SJSA1 (cell line): Measurements from ENCODE around the gene OR6B2. TPM values are rescaled to one million over a fixed set of nuclear protein-coding genes. Genes with fewer than 3 reads are reported as not detected.
"Not testable (repeated sequence)": the region's sequence is repeated elsewhere in the genome, so short reads cannot be mapped to it uniquely, and the experiment has no call there.

ENCODE experiments used
- DNase-seq, 2 experiments: peaks; one replicate each; pipeline ENCODE4 v3.0.0-alpha.2; 2015 to 2020; ENCODE audit warnings: low spot score in 2 of 2, low read depth in 1 of 2
- H3K27ac ChIP-seq: fragments of 250-450 bp; sonication (Bioruptor Pico); 2 replicates; pipeline ENCODE4 v1.5.1; 2020; ENCODE audit warnings: mild to moderate bottlenecking, moderate library complexity
- H3K27me3 ChIP-seq: fragments of 250-450 bp; sonication (Bioruptor Pico); replicated peaks from 2 replicates; pipeline ENCODE4 v1.5.1; 2020; ENCODE audit warnings: mild to moderate bottlenecking, moderate library complexity
- H3K36me3 ChIP-seq: fragments of 250-450 bp; sonication (Bioruptor Pico); 2 replicates; pipeline ENCODE4 v1.5.1; 2020; ENCODE audit warnings: mild to moderate bottlenecking
- H3K4me1 ChIP-seq: fragments of 250-450 bp; sonication (Bioruptor Pico); replicated peaks from 2 replicates; pipeline ENCODE4 v1.6.1; 2021; ENCODE audit warnings: mild to moderate bottlenecking
- H3K4me3 ChIP-seq: fragments of 250-450 bp; sonication (Bioruptor Pico); 2 replicates; pipeline ENCODE4 v1.5.1; 2020; ENCODE audit warnings: mild to moderate bottlenecking
- H3K9me3 ChIP-seq: fragments of 250-450 bp; sonication (Bioruptor Pico); replicated peaks from 2 replicates; pipeline ENCODE4 v1.5.1; 2020; ENCODE audit warnings: mild to moderate bottlenecking
- total RNA-seq: library from RNA; depleted of rRNA; stranded (reverse); fragments of >200 nt; shearing (Covaris generic); gene quantifications from 2 replicates; pipeline ENCODE4 v1.2.3, GENCODE V29; 2014

OR6B2 gene
- total RNA-seq, 1 experiment from 2014 or later, result not detected

- DNase-seq, result no peak
- no peaks in the 10 kb centered on the region for H3K9me3 ChIP-seq
- H3K27ac ChIP-seq, result no peak overlapping the region
- H3K4me3 ChIP-seq, result no peak overlapping the region
- H3K4me1 ChIP-seq, result no peaks in the 10 kb centered on the region
- peaks cover 88% of the 10 kb centered on the region for H3K27me3 ChIP-seq
- H3K36me3 ChIP-seq, result no peaks in the 10 kb centered on the region
Observed at GRCh38 chr2:240052524-240052923, 22.3 kb upstream of the OR6B2 start.

GRCh38 chr2:240051697-240052096, 21.5 kb upstream of the OR6B2 start:
- Histone ChIP-seq H3K9me3 (no peaks in the 10 kb centered on the region), H3K36me3 (no peaks in the 10 kb centered on the region), H3K4me1 (no peaks in the 10 kb centered on the region), H3K27ac (no peak overlapping the region), H3K4me3 (no peak overlapping the region), H3K27me3 (peaks cover 87% of the 10 kb centered on the region)
- DNase-seq, result no peak

- DNase-seq, result no peak
- Histone ChIP-seq H3K27ac (no peak overlapping the region), H3K27me3 (peaks cover 74% of the 10 kb centered on the region), H3K36me3 (no peaks in the 10 kb centered on the region), H3K4me1 (no peaks in the 10 kb centered on the region), H3K9me3 (no peaks in the 10 kb centered on the region), H3K4me3 (no peak overlapping the region)
Observed at GRCh38 chr2:240050278-240050677, 20.0 kb upstream of the OR6B2 start.

- H3K27me3 ChIP-seq, result peaks cover 67% of the 10 kb centered on the region
- no peaks in the 10 kb centered on the region for H3K36me3 ChIP-seq
- no peak overlapping the region for H3K27ac ChIP-seq
- no peak overlapping the region for H3K4me3 ChIP-seq
- no peaks in the 10 kb centered on the region for H3K4me1 ChIP-seq
- DNase-seq, result no peak
- H3K9me3 ChIP-seq, result no peaks in the 10 kb centered on the region
Observed at GRCh38 chr2:240048237-240048636, 18.0 kb upstream of the OR6B2 start.

GRCh38 chr2:240045098-240045497, 14.9 kb upstream of the OR6B2 start:
- DNase-seq, result no peak
- Histone ChIP-seq H3K36me3 (no peaks in the 10 kb centered on the region), H3K27me3 (peaks cover 49% of the 10 kb centered on the region), H3K4me3 (no peak overlapping the region), H3K9me3 (no peaks in the 10 kb centered on the region), H3K4me1 (no peaks in the 10 kb centered on the region), H3K27ac (no peak overlapping the region)

GRCh38 chr2:240044096-240044495, 13.9 kb upstream of the OR6B2 start:
- H3K36me3 ChIP-seq, DNase-seq: not testable (repeated sequence)

GRCh38 chr2:240043279-240043989, 13.2 kb upstream of the OR6B2 start:
- Histone ChIP-seq H3K36me3 (no peaks in the 10 kb centered on the region), H3K27ac (no peak overlapping the region), H3K27me3 (peaks cover 44% of the 10 kb centered on the region), H3K9me3 (no peaks in the 10 kb centered on the region), H3K4me3 (no peak overlapping the region), H3K4me1 (no peaks in the 10 kb centered on the region)
- DNase-seq, result no peak

More at GRCh38 chr2:240044096-240044495, 13.9 kb upstream of the OR6B2 start:
- not testable (repeated sequence) for H3K4me3 ChIP-seq, H3K9me3 ChIP-seq, H3K4me1 ChIP-seq, H3K27ac ChIP-seq
- H3K27me3 ChIP-seq, result peaks cover 45% of the 10 kb centered on the region

GRCh38 chr2:240042740-240043139, 12.5 kb upstream of the OR6B2 start:
- H3K4me3 ChIP-seq, result no peak overlapping the region
- no peaks in the 10 kb centered on the region for H3K36me3 ChIP-seq
- peaks cover 41% of the 10 kb centered on the region for H3K27me3 ChIP-seq
- DNase-seq, result no peak
- H3K9me3 ChIP-seq, result no peaks in the 10 kb centered on the region
- no peak overlapping the region for H3K27ac ChIP-seq
- H3K4me1 ChIP-seq, result no peaks in the 10 kb centered on the region

GRCh38 chr2:240041363-240041762, 11.1 kb upstream of the OR6B2 start:
- H3K27me3 ChIP-seq, result peaks cover 46% of the 10 kb centered on the region
- H3K4me1 ChIP-seq, result no peaks in the 10 kb centered on the region
- H3K9me3 ChIP-seq, result no peaks in the 10 kb centered on the region

GRCh38 chr2:240037358-240037757, 7.1 kb upstream of the OR6B2 start:
- DNase-seq, result no peak
- no peaks in the 10 kb centered on the region for H3K4me1 ChIP-seq
- peaks cover 68% of the 10 kb centered on the region for H3K27me3 ChIP-seq
- no peak overlapping the region for H3K27ac ChIP-seq
- no peak overlapping the region for H3K4me3 ChIP-seq
- H3K36me3 ChIP-seq, result no peaks in the 10 kb centered on the region
- no peaks in the 10 kb centered on the region for H3K9me3 ChIP-seq

More at GRCh38 chr2:240041363-240041762, 11.1 kb upstream of the OR6B2 start:
- Histone ChIP-seq H3K27ac (no peak overlapping the region), H3K4me3 (no peak overlapping the region), H3K36me3 (no peaks in the 10 kb centered on the region)
- no peak for DNase-seq

GRCh38 chr2:240033330-240033678, 3.1 kb upstream of the OR6B2 start:
- Histone ChIP-seq H3K9me3 (no peaks in the 10 kb centered on the region), H3K36me3 (no peaks in the 10 kb centered on the region), H3K27me3 (peaks cover 56% of the 10 kb centered on the region), H3K4me3 (no peak overlapping the region), H3K27ac (no peak overlapping the region), H3K4me1 (no peaks in the 10 kb centered on the region)
- no peak for DNase-seq

- Histone ChIP-seq H3K27ac (no peak overlapping the region), H3K4me3 (no peak overlapping the region), H3K27me3 (peaks cover 52% of the 10 kb centered on the region), H3K9me3 (no peaks in the 10 kb centered on the region), H3K36me3 (no peaks in the 10 kb centered on the region), H3K4me1 (no peaks in the 10 kb centered on the region)
- DNase-seq, result no peak
Observed at GRCh38 chr2:240032406-240033329, 2.4 kb upstream of the OR6B2 start.

GRCh38 chr2:240024766-240025165, 5.5 kb downstream of the OR6B2 start:
- DNase-seq, result peak in 1 of 2 experiments; percentile 18
- Histone ChIP-seq H3K27me3 (peaks cover 9% of the 10 kb centered on the region), H3K36me3 (peaks cover 20% of the 10 kb centered on the region), H3K9me3 (peaks cover 2% of the 10 kb centered on the region; the same call in 1 of the 2 replicates), H3K4me3 (peak overlapping the region; percentile 75), H3K27ac (no peak overlapping the region), H3K4me1 (peaks cover 7% of the 10 kb centered on the region; the same call in 1 of the 2 replicates)

- no peak for DNase-seq
- Histone ChIP-seq H3K9me3 (peaks cover 2% of the 10 kb centered on the region; the same call in 1 of the 2 replicates), H3K4me1 (peaks cover 7% of the 10 kb centered on the region; the same call in 1 of the 2 replicates), H3K27me3 (peaks cover 9% of the 10 kb centered on the region), H3K36me3 (peaks cover 25% of the 10 kb centered on the region), H3K4me3 (peak overlapping the region; percentile 75), H3K27ac (no peak overlapping the region)
Observed at GRCh38 chr2:240023792-240024191, 6.4 kb downstream of the OR6B2 start.
